ENCODE measurements around the gene RPTOR. TPM values are rescaled to one million over a fixed set of nuclear protein-coding genes. Genes with fewer than 3 reads are reported as not detected.

RPTOR gene
- total RNA-seq, 1 donor from 2014 or later = 53.7 TPM

DNA sequence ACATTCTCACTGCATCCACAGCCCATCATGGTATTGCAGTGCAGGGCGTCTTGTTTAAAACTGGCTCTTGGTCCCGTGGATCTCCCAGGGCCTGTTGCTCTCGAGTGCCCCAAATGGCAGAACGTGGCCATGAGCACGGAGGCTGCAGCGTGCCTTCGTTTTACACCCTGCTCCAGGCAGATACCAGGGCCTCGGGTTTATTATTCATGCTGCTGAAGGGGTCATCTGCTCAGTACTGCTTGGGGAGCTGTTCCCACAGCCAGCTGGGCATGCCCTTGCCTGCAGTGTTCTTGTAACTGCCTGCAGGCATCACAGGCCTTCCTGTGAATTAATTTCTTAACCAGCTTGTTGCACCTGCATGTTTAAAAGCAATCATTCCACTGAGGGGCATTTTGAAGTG is 317.3 kb downstream of the RPTOR start:
- TF ChIP-seq, protein P1, sequence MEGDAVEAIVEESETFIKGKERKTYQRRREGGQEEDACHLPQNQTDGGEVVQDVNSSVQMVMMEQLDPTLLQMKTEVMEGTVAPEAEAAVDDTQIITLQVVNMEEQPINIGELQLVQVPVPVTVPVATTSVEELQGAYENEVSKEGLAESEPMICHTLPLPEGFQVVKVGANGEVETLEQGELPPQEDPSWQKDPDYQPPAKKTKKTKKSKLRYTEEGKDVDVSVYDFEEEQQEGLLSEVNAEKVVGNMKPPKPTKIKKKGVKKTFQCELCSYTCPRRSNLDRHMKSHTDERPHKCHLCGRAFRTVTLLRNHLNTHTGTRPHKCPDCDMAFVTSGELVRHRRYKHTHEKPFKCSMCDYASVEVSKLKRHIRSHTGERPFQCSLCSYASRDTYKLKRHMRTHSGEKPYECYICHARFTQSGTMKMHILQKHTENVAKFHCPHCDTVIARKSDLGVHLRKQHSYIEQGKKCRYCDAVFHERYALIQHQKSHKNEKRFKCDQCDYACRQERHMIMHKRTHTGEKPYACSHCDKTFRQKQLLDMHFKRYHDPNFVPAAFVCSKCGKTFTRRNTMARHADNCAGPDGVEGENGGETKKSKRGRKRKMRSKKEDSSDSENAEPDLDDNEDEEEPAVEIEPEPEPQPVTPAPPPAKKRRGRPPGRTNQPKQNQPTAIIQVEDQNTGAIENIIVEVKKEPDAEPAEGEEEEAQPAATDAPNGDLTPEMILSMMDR (IDR thresholded peaks at IDR 0.05; ENCODE audit: unreplicated experiment) = no peak
- Mint-ChIP-seq H3K4me3 (no peak overlapping the region), H3K9me3 (peaks cover 5% of the 10 kb centered on the region), H3K4me1 (peaks cover 2% of the 10 kb centered on the region), H3K36me3 (peaks cover 29% of the 10 kb centered on the region), H3K27ac (no peak overlapping the region), H3K27me3 (ENCODE audit: low read depth) (no peaks in the 10 kb centered on the region)
- DNase-seq (ENCODE audit: low spot score in 2 of 2, unreplicated experiment in 2 of 2) = no peak

DNA sequence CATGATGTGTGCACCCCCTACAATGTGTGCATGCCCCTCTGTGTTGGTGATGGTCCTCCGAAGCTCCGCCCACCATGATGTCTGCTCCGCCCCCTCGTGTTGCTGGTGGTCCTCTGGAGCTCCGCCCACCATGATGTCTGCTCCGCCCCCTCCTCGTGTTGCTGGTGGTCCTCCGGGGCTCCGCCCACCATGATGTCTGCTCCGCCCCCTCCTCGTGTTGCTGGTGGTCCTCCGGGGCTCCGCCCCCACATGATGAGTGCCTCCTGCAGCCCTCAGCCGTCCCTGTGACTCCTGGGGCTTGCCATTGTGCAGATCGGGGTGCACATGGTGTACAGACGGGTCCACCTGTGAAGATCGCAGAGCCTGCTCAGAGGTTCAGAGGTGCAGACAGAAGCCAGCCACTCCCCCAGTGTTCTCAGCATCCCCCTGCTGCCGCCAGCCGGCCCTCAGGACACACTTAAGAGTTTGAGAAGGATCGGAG is 317.9 kb downstream of the RPTOR start:
- no peak for DNase-seq (ENCODE audit: low spot score in 2 of 2, unreplicated experiment in 2 of 2)
- Mint-ChIP-seq H3K4me1 (peaks cover 2% of the 10 kb centered on the region), H3K4me3 (no peak overlapping the region)

GRCh38 chr17:80862978-80863377 is 318.3 kb downstream of the RPTOR start:
- no peak for DNase-seq (ENCODE audit: low spot score in 2 of 2, unreplicated experiment in 2 of 2)
- Mint-ChIP-seq H3K4me3 (no peak overlapping the region), H3K27me3 (ENCODE audit: low read depth) (no peaks in the 10 kb centered on the region), H3K4me1 (peaks cover 2% of the 10 kb centered on the region), H3K36me3 (peaks cover 29% of the 10 kb centered on the region), H3K9me3 (peaks cover 5% of the 10 kb centered on the region), H3K27ac (no peak overlapping the region)
- TF ChIP-seq, protein P1 (IDR thresholded peaks at IDR 0.05; ENCODE audit: unreplicated experiment) = no peak

More for the DNA sequence above, 317.9 kb downstream of the RPTOR start:
- Mint-ChIP-seq H3K27ac (no peak overlapping the region), H3K27me3 (ENCODE audit: low read depth) (no peaks in the 10 kb centered on the region), H3K36me3 (peaks cover 29% of the 10 kb centered on the region), H3K9me3 (peaks cover 5% of the 10 kb centered on the region)
- TF ChIP-seq, protein P1 (IDR thresholded peaks at IDR 0.05; ENCODE audit: unreplicated experiment) = no peak

DNA sequence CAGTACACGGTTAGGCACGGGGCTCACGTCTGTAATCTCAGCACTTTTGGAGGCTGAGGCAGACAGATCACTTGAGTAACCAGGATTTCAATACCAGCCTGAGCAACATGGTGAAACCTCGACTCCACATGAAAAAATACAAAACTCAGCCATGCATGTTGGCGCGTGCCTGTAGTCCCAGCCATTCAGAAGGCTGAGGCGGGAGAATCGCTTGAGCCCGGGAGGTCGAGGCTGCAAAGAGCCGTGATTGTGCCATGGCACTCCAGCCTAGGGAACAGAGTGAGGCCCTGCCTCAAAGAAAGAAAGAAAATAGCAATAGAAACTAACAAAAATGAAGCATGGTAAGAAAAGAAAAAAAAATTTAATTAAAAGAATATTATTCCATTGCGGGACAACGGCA is 319.0 kb downstream of the RPTOR start:
- Mint-ChIP-seq H3K36me3 (peaks cover 26% of the 10 kb centered on the region), H3K4me3 (no peak overlapping the region), H3K9me3 (peaks cover 5% of the 10 kb centered on the region), H3K27ac (no peak overlapping the region), H3K27me3 (ENCODE audit: low read depth) (no peaks in the 10 kb centered on the region), H3K4me1 (peaks cover 2% of the 10 kb centered on the region)
- no peak for DNase-seq (ENCODE audit: low spot score in 2 of 2, unreplicated experiment in 2 of 2)
- TF ChIP-seq, protein P1 (IDR thresholded peaks at IDR 0.05; ENCODE audit: unreplicated experiment) = no peak

- Mint-ChIP-seq H3K27ac (no peak overlapping the region), H3K4me1 (peaks cover 2% of the 10 kb centered on the region), H3K4me3 (no peak overlapping the region), H3K9me3 (peaks cover 5% of the 10 kb centered on the region), H3K27me3 (ENCODE audit: low read depth) (no peaks in the 10 kb centered on the region), H3K36me3 (peaks cover 26% of the 10 kb centered on the region)
- no peak for DNase-seq (ENCODE audit: low spot score in 2 of 2, unreplicated experiment in 2 of 2)
- TF ChIP-seq, protein P1 (IDR thresholded peaks at IDR 0.05; ENCODE audit: unreplicated experiment) = no peak
Observed at GRCh38 chr17:80864751-80865150, 320.1 kb downstream of the RPTOR start.

All from mesothelial cell of epicardium (in vitro differentiated cells).